H9 (cell line): ENCODE measurements around the gene ZNF425. TPM values are rescaled to one million over a fixed set of nuclear protein-coding genes. Genes with fewer than 3 reads are reported as not detected.
A peak's percentile ranks its signal among the peaks of the same experiment; 100 is the strongest.

ENCODE experiments used
- DNase-seq: peaks from one replicate; pipeline ENCODE4 v3.0.0-alpha.2; 2017
- H2AFZ ChIP-seq: one replicate; pipeline ENCODE4 v1.6.1; 2013; ENCODE audit warnings: mild to moderate bottlenecking, low read length, control low read depth, moderate library complexity
- H2AK5ac ChIP-seq: 2 replicates; pipeline ENCODE4 v1.6.1; 2013; ENCODE audit warnings: low read length, control low read depth, mixed read lengths; ENCODE audit not compliant: insufficient read length
- H2BK120ac ChIP-seq: one replicate; pipeline ENCODE4 v1.6.1; 2013; ENCODE audit warnings: low read depth, mild to moderate bottlenecking, low read length, control low read depth, inconsistent platforms; ENCODE audit not compliant: poor library complexity, severe bottlenecking
- H2BK12ac ChIP-seq: 2 replicates; pipeline ENCODE4 v1.6.1; 2013; ENCODE audit warnings: low read length, control low read depth, mixed read lengths, low read depth; ENCODE audit not compliant: insufficient read length
- H2BK15ac ChIP-seq: 2 replicates; pipeline ENCODE4 v1.6.1; 2013; ENCODE audit warnings: low read depth, low read length, control low read depth
- H2BK20ac ChIP-seq: one replicate; pipeline ENCODE4 v1.6.1; 2013; ENCODE audit warnings: low read depth, mild to moderate bottlenecking, low read length, control low read depth, inconsistent platforms; ENCODE audit not compliant: poor library complexity, severe bottlenecking
- H2BK5ac ChIP-seq: 2 replicates; pipeline ENCODE4 v1.6.1; 2013; ENCODE audit warnings: low read length, control low read depth, mixed read lengths; ENCODE audit not compliant: insufficient read length
- H3K14ac ChIP-seq: 2 replicates; pipeline ENCODE4 v1.6.1; 2013; ENCODE audit warnings: low read length, control low read depth; ENCODE audit not compliant: insufficient read depth
- H3K18ac ChIP-seq: 2 replicates; pipeline ENCODE4 v1.6.1; 2013; ENCODE audit warnings: low read depth, mild to moderate bottlenecking, mixed read lengths, low read length, control low read depth; ENCODE audit not compliant: insufficient read length
- H3K23ac ChIP-seq: 2 replicates; pipeline ENCODE4 v1.6.1; 2013; ENCODE audit warnings: low read length, control low read depth, mixed read lengths, low read depth; ENCODE audit not compliant: insufficient read length
- H3K23me2 ChIP-seq: 2 replicates; pipeline ENCODE4 v1.6.1; 2013; ENCODE audit warnings: low read depth, mild to moderate bottlenecking, mixed read lengths, low read length, control low read depth; ENCODE audit not compliant: insufficient read length, poor library complexity, severe bottlenecking
- H3K27ac ChIP-seq: 2 replicates; pipeline ENCODE4 v1.5.1; 2013; ENCODE audit warnings: low read length, control low read depth, mixed read lengths, low read depth; ENCODE audit not compliant: insufficient read length
- H3K27me3 ChIP-seq: 2 replicates; pipeline ENCODE4 v1.6.1; 2013; ENCODE audit warnings: low read length, control low read depth, inconsistent platforms; ENCODE audit not compliant: insufficient read depth
- H3K4ac ChIP-seq: 2 replicates; pipeline ENCODE4 v1.6.1; 2013; ENCODE audit warnings: low read depth, mild to moderate bottlenecking, control low read depth, inconsistent platforms, low read length, moderate library complexity
- H3K4me1 ChIP-seq: 2 replicates; pipeline ENCODE4 v1.6.1; 2013; ENCODE audit warnings: low read length, control low read depth, inconsistent platforms; ENCODE audit not compliant: insufficient read depth
- H3K4me2 ChIP-seq: 2 replicates; pipeline ENCODE4 v1.6.1; 2013; ENCODE audit warnings: low read length, control low read depth, mixed read lengths; ENCODE audit not compliant: insufficient read length, insufficient read depth
- H3K56ac ChIP-seq: 2 replicates; pipeline ENCODE4 v1.6.1; 2013; ENCODE audit warnings: low read depth, mild to moderate bottlenecking, mixed read lengths, low read length, control low read depth; ENCODE audit not compliant: insufficient read length
- H3K79me1 ChIP-seq: 2 replicates; pipeline ENCODE4 v1.6.1; 2013; ENCODE audit warnings: low read depth, mild to moderate bottlenecking, moderate library complexity, low read length, control low read depth, inconsistent platforms; ENCODE audit not compliant: insufficient read depth, poor library complexity, severe bottlenecking
- H3K79me2 ChIP-seq: 2 replicates; pipeline ENCODE4 v1.6.1; 2013; ENCODE audit warnings: low read length, control low read depth, inconsistent platforms; ENCODE audit not compliant: insufficient read depth
- H3K9ac ChIP-seq: 2 replicates; pipeline ENCODE4 v1.6.1; 2013; ENCODE audit warnings: low read length, control low read depth, mixed read lengths; ENCODE audit not compliant: insufficient read length; ENCODE audit errors: extremely low read depth
- H3K9me3 ChIP-seq: one replicate; pipeline ENCODE4 v1.6.1; 2013; ENCODE audit warnings: low read depth, low read length, inconsistent platforms; ENCODE audit not compliant: control insufficient read depth
- H3T11ph ChIP-seq: one replicate; pipeline ENCODE4 v1.6.1; 2013; ENCODE audit warnings: mild to moderate bottlenecking, low read length, control low read depth, inconsistent platforms
- H4K20me1 ChIP-seq: one replicate; pipeline ENCODE4 v1.6.1; 2013; ENCODE audit not compliant: control insufficient read depth, insufficient read length, insufficient read depth
- H4K5ac ChIP-seq: 2 replicates; pipeline ENCODE4 v1.6.1; 2013; ENCODE audit warnings: low read depth, mild to moderate bottlenecking, mixed read lengths, low read length, control low read depth; ENCODE audit not compliant: insufficient read length
- H4K8ac ChIP-seq: replicated peaks from 2 replicates; pipeline ENCODE4 v1.6.1; 2013; ENCODE audit warnings: low read length, control low read depth, mixed read lengths, low read depth; ENCODE audit not compliant: insufficient read length
- H4K91ac ChIP-seq: 2 replicates; pipeline ENCODE4 v1.6.1; 2013; ENCODE audit warnings: low read depth, mild to moderate bottlenecking, moderate library complexity, mixed read lengths, low read length, control low read depth; ENCODE audit not compliant: insufficient read length
- H3K27ac Mint-ChIP-seq, 3 experiments: 2 replicates in 2 of 3; 3 replicates in 1 of 3; pipeline ENCODE4 v1.8.0; 2020 to 2021; ENCODE audit warnings: mixed read lengths in 3 of 3, mild to moderate bottlenecking in 1 of 3, moderate library complexity in 1 of 3
- H3K27me3 Mint-ChIP-seq: 2 replicates; pipeline ENCODE4 v1.8.0; 2021; ENCODE audit warnings: low read depth, mild to moderate bottlenecking, moderate library complexity, mixed read lengths
- H3K36me3 Mint-ChIP-seq, 3 experiments: 2 replicates in 2 of 3; 3 replicates in 1 of 3; pipeline ENCODE4 v1.8.0; 2020 to 2021; ENCODE audit warnings: low read depth in 3 of 3, mixed read lengths in 3 of 3; ENCODE audit not compliant: insufficient read depth in 1 of 3
- H3K4me1 Mint-ChIP-seq, 2 experiments: 2 replicates each; pipeline ENCODE4 v1.8.0; 2020; ENCODE audit warnings: mixed read lengths in 2 of 2
- H3K4me3 Mint-ChIP-seq, 2 experiments: 2 replicates in 1 of 2; 3 replicates in 1 of 2; pipeline ENCODE4 v1.8.0; 2020 to 2021; ENCODE audit warnings: mild to moderate bottlenecking in 2 of 2, mixed read lengths in 2 of 2, moderate library complexity in 1 of 2
- H3K9me3 Mint-ChIP-seq, 2 experiments: 2 replicates in 1 of 2; 3 replicates in 1 of 2; pipeline ENCODE4 v1.8.0; 2020; ENCODE audit warnings: mild to moderate bottlenecking in 2 of 2, mixed read lengths in 2 of 2, moderate library complexity in 1 of 2
- WGBS: extraction: QIAGEN DNeasy Blood & Tissue Kit; methylation state at CpG from one replicate; pipeline ENCODE4 v1.1.7; 2013; ENCODE audit warnings: missing lambda C conversion rate, low lambda C conversion rate, mixed read lengths; ENCODE audit not compliant: insufficient read length; ENCODE audit errors: extremely low coverage; 5-methylcytosine and 5-hydroxymethylcytosine counted together
- total RNA-seq: library from RNA; stranded (reverse); gene quantifications from 2 replicates; pipeline ENCODE4 v1.2.1, GENCODE V29; 2021
- TF ChIP-seq, protein P1 (sequence below): fragments of 200-600 bp; sonication (generic); conservative IDR thresholded peaks from 3 replicates; pipeline ENCODE4 v1.8.0; 2021; ENCODE audit warnings: antibody characterized with exemption, mild to moderate bottlenecking

Gene ZNF425
- total RNA-seq, 1 experiment from 2014 or later, result 5.4 TPM

DNA sequence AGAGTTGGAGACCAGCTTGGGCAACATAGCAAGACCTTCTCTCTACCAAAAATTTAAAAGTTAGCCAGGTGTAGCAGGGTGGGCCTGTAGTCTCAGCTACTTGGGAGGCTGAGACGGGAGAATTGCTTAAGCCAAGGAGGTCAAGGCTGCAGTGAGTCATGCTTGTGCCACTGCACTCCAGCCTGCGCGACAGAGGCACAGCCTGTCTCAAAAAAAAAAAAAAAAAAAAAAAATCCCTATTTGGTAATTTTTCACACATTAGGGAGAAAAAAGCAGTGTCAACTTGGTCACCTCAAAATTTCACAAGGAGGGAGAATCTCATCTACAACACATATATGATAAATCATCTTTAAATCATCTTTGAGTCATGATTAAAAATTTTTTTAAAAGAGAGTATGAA lies 14.7 kb upstream of the ZNF425 start:
- Histone ChIP-seq H3K79me2 (no peaks in the 10 kb centered on the region), H3K27me3 (no peaks in the 10 kb centered on the region), H3T11ph (no peak overlapping the region), H2BK20ac (no peak overlapping the region), H2AFZ (no peak overlapping the region), H4K20me1 (no peaks in the 10 kb centered on the region), H3K23ac (no peak overlapping the region), H3K23me2 (peaks cover 3% of the 10 kb centered on the region), H3K4ac (no peak overlapping the region), H3K4me2 (no peak overlapping the region), H2BK15ac (no peak overlapping the region), H4K91ac (no peak overlapping the region), H3K4me1 (peaks cover 2% of the 10 kb centered on the region; the same call in 1 of the 2 replicates), H3K18ac (no peak overlapping the region), H3K9me3 (no peaks in the 10 kb centered on the region), H3K56ac (no peak overlapping the region), H2BK5ac (no peak overlapping the region), H3K79me1 (no peaks in the 10 kb centered on the region), H3K14ac (no peak overlapping the region), H3K27ac (no peak overlapping the region), H2BK120ac (no peak overlapping the region), H3K9ac (no peak overlapping the region), H2BK12ac (no peak overlapping the region), H2AK5ac (no peak overlapping the region), H4K5ac (no peak overlapping the region), H4K8ac (no peak overlapping the region)
- peaks cover 29% of the 10 kb centered on the region in 2 experiments for H3K4me1 Mint-ChIP-seq
- no CpG with 5 or more reads among the region's 3 CpGs for WGBS
- no peaks in the 10 kb centered on the region for H3K27me3 Mint-ChIP-seq
- H3K4me3 Mint-ChIP-seq, result no peak overlapping the region
- peaks cover 4 to 10% (median 8%) of the 10 kb centered on the region in 3 experiments for H3K36me3 Mint-ChIP-seq
- TF ChIP-seq, protein P1, sequence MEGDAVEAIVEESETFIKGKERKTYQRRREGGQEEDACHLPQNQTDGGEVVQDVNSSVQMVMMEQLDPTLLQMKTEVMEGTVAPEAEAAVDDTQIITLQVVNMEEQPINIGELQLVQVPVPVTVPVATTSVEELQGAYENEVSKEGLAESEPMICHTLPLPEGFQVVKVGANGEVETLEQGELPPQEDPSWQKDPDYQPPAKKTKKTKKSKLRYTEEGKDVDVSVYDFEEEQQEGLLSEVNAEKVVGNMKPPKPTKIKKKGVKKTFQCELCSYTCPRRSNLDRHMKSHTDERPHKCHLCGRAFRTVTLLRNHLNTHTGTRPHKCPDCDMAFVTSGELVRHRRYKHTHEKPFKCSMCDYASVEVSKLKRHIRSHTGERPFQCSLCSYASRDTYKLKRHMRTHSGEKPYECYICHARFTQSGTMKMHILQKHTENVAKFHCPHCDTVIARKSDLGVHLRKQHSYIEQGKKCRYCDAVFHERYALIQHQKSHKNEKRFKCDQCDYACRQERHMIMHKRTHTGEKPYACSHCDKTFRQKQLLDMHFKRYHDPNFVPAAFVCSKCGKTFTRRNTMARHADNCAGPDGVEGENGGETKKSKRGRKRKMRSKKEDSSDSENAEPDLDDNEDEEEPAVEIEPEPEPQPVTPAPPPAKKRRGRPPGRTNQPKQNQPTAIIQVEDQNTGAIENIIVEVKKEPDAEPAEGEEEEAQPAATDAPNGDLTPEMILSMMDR, result no peak
- 0 out of 7 replicates have a peak overlapping the region, but pooled peaks of 2 of the 3 experiments have one; percentile 20 to 74 for H3K27ac Mint-ChIP-seq
- H3K9me3 Mint-ChIP-seq, result peaks cover 0 to 2% of the 10 kb centered on the region in 2 experiments; a peak in 2 of 5 replicates
- no peak for DNase-seq
